HCT116 (cell line): ENCODE results near the gene VPS26A. TPM values are rescaled to one million over a fixed set of nuclear protein-coding genes. Genes with fewer than 3 reads are reported as not detected.

Experiments
- ATAC-seq: fragments of 200-7000 bp; cut with Tn5 transposase; 2 replicates; pipeline ENCODE4 v1.9.1; 2020; ENCODE audit warnings: mild to moderate bottlenecking, moderate library complexity
- BruUV-seq: library from RNA; stranded (reverse); fragments of 400-500 nt; replicated peaks from 2 replicates; lab custom pipeline; 2021; lab: Mats Ljungman, UMichigan
- CTCF ChIA-PET: fragments of 300-600 bp; sonication (Branson Sonifier 250); formaldehyde crosslinking; loops from one replicate; lab custom pipeline; 2021; ENCODE audit warnings: antibody characterized with exemption; lab: Charles Lee
- POLR2A ChIA-PET: fragments of 300-600, 350-600 bp; sonication (Branson Sonifier 250); formaldehyde crosslinking; loops from one replicate; lab custom pipeline; 2021; ENCODE audit warnings: antibody characterized with exemption; lab: Charles Lee
- RAD21 ChIA-PET, 2 experiments: fragments of 300-600 bp; sonication (Branson Sonifier 250); formaldehyde crosslinking; loops; one replicate each; lab custom pipeline; 2023; ENCODE audit warnings: low total read pairs in 2 of 2; ENCODE audit not compliant: uncharacterized antibody in 2 of 2, unreplicated experiment in 2 of 2, low non-redundant PET in 1 of 2; lab: Charles Lee
- DNase-seq: peaks from one replicate; pipeline ENCODE4 v3.0.0-alpha.2; 2010; ENCODE audit warnings: low read depth, low spot score
- H2AFZ ChIP-seq: fragments of 200-600 bp; shearing (Covaris generic), sonication (generic); 2 replicates; pipeline ENCODE4 v1.6.1; 2017; ENCODE audit warnings: low read depth, mixed run types, mixed read lengths, antibody characterized with exemption, low read length; ENCODE audit not compliant: poor library complexity, severe bottlenecking
- H3K27ac ChIP-seq: 2 replicates; pipeline ENCODE4 v1.5.1; 2012; ENCODE audit warnings: low read depth, low read length
- H3K27me3 ChIP-seq: fragments of 200-600 bp; sonication (generic); 2 replicates; pipeline ENCODE4 v1.6.1; 2016; ENCODE audit warnings: mixed run types, low read length, mixed read lengths; ENCODE audit not compliant: insufficient read depth
- H3K36me3 ChIP-seq, 2 experiments: fragments of 200-500 bp in 1 of 2; fragments of 200-600 bp in 1 of 2; sonication (Bioruptor generic) in 1 of 2; sonication (generic) in 1 of 2; 2 replicates each; pipeline versions ENCODE4 v1.5.1 to v1.6.1; 2014 to 2016; ENCODE audit warnings: low read length in 2 of 2, inconsistent platforms in 1 of 2, mixed read lengths in 1 of 2, mixed run types in 1 of 2; ENCODE audit not compliant: insufficient read depth in 2 of 2, control insufficient read depth in 1 of 2
- H3K4me1 ChIP-seq, 2 experiments: fragments of 200-600 bp in 1 of 2; sonication (generic) in 1 of 2; 2 replicates each; pipeline versions ENCODE4 v1.5.1 to v1.6.1; 2012 to 2017; ENCODE audit warnings: low read length in 2 of 2, inconsistent platforms in 1 of 2, mild to moderate bottlenecking in 1 of 2, mixed read lengths in 1 of 2, mixed run types in 1 of 2, moderate library complexity in 1 of 2; ENCODE audit not compliant: insufficient read depth in 2 of 2, control insufficient read depth in 1 of 2
- H3K4me2 ChIP-seq: fragments of 200-600 bp; sonication (generic); 2 replicates; pipeline ENCODE4 v1.6.1; 2017; ENCODE audit warnings: mixed run types, low read length, mixed read lengths
- H3K4me3 ChIP-seq, 2 experiments: fragments of 200-600 bp in 1 of 2; sonication (generic) in 1 of 2; replicated peaks in 1 of 2; 2 replicates each; pipeline ENCODE4 v1.5.1; 2011 to 2016; ENCODE audit warnings: low read length in 2 of 2, control low read depth in 1 of 2, low read depth in 1 of 2, mild to moderate bottlenecking in 1 of 2, mixed read lengths in 1 of 2, mixed run types in 1 of 2
- H3K79me2 ChIP-seq: fragments of 200-600 bp; sonication (generic); 2 replicates; pipeline ENCODE4 v1.6.1; 2017; ENCODE audit warnings: mild to moderate bottlenecking, mixed run types, low read length, moderate library complexity, mixed read lengths; ENCODE audit not compliant: insufficient read depth
- H3K9ac ChIP-seq: fragments of 200-600 bp; sonication (generic); 2 replicates; pipeline ENCODE4 v1.6.1; 2016; ENCODE audit warnings: low read length, mixed read lengths
- H3K9me2 ChIP-seq: fragments of 200-600 bp; sonication (generic), shearing (Covaris generic); 2 replicates; pipeline ENCODE4 v1.6.1; 2017; ENCODE audit warnings: mixed run types, mild to moderate bottlenecking, moderate library complexity; ENCODE audit not compliant: insufficient read depth
- H3K9me3 ChIP-seq, 2 experiments: fragments of 200-500 bp in 1 of 2; fragments of 200-600 bp in 1 of 2; sonication (Bioruptor generic) in 1 of 2; sonication (generic) in 1 of 2; 2 replicates each; pipeline ENCODE4 v1.6.1; 2014 to 2017; ENCODE audit warnings: low read length in 2 of 2, mixed read lengths in 2 of 2, inconsistent platforms in 1 of 2, low read depth in 1 of 2, mild to moderate bottlenecking in 1 of 2, mixed run types in 1 of 2, moderate library complexity in 1 of 2; ENCODE audit not compliant: control insufficient read depth in 1 of 2, insufficient read depth in 1 of 2
- H4K20me1 ChIP-seq: fragments of 200-600 bp; sonication (generic), shearing (Covaris generic); 2 replicates; pipeline ENCODE4 v1.6.1; 2017; ENCODE audit warnings: mixed run types, mild to moderate bottlenecking, moderate library complexity; ENCODE audit not compliant: insufficient read depth
- CBX3 ChIP-seq: IDR thresholded peaks from 2 replicates; pipeline ENCODE4 v1.6.1; 2012; ENCODE audit warnings: low read depth
- EGR1 ChIP-seq: IDR thresholded peaks from 2 replicates; pipeline ENCODE4 v1.6.1; 2012; ENCODE audit warnings: low read depth
- ELF1 ChIP-seq: IDR thresholded peaks from 2 replicates; pipeline ENCODE4 v1.6.1; 2012; ENCODE audit warnings: low read depth, borderline replicate concordance
- FOSL1 ChIP-seq: IDR thresholded peaks from 2 replicates; pipeline ENCODE4 v1.6.1; 2012; ENCODE audit warnings: low read depth
- JUND ChIP-seq: IDR thresholded peaks from 2 replicates; pipeline ENCODE4 v1.6.1; 2012
- MAX ChIP-seq: IDR thresholded peaks from 2 replicates; pipeline ENCODE4 v1.6.1; 2012
- POLR2A ChIP-seq: IDR thresholded peaks from 2 replicates; pipeline ENCODE4 v1.7.0; 2011; ENCODE audit warnings: borderline replicate concordance; ENCODE audit not compliant: insufficient read depth, insufficient read length; ENCODE audit errors: extremely low read depth
- RAD21 ChIP-seq: IDR thresholded peaks from 2 replicates; pipeline ENCODE4 v1.6.1; 2012; ENCODE audit warnings: low read depth, mild to moderate bottlenecking
- TCF7L2 ChIP-seq: IDR thresholded peaks from 2 replicates; pipeline ENCODE4 v1.7.0; 2011; ENCODE audit warnings: borderline replicate concordance, inconsistent platforms; ENCODE audit not compliant: insufficient read depth, insufficient read length; ENCODE audit errors: extremely low read depth
- ZFX ChIP-seq: fragments of 450-650 bp; IDR thresholded peaks from 2 replicates; pipeline ENCODE4 v1.6.1; 2017
- intact Hi-C: fragments of 100-400 bp; cut with micrococcal nuclease; formaldehyde crosslinking; loops from 2 replicates; pipeline ENCODE4 v1.10.0; 2022
- total RNA-seq: library from RNA; stranded (reverse); gene quantifications from one replicate; pipeline ENCODE4 v1.2.1, GENCODE V29; 2021; ENCODE audit not compliant: unreplicated experiment
- TF ChIP-seq, protein P1 (sequence below): IDR thresholded peaks from 2 replicates; pipeline ENCODE4 v1.6.1; 2011; ENCODE audit warnings: mild to moderate bottlenecking, low read length, moderate library complexity; ENCODE audit not compliant: insufficient replicate concordance; ENCODE audit errors: extremely low read depth

The VPS26A gene
- total RNA-seq, 1 experiment from 2014 or later, result 65.1 TPM

DNA sequence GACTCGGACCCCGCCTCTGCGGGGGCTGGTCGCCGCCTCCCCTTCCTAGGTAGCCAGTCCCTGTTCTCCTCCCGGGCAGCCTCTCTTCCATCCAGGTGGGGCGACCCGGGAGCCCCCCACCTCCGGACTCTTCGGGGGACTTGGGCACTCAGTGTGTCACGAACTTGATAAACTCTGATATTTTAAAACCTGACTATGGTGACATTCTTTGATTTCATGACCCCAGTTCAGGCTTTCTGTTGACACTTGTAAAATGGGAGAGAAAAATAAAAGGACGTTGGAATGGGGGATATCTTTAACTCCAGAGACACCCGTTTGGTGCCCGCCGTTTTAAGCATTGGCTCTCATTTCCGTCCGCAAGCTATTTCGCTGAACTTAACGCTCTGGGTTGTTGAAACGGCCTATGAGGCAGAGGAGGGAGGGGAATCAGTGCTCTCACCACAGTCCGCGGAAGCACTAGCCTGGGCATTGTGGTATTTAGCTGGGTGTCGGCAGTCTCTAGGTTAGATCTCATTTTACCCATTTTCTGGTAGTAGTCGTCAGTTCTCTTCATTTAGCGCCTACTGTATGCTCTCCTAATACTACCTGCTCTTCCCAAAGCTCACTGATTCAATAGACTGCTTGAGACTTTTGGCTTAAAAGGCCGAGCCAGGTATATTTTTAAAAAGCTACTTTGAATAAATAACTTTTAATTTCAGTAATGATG lies 738 bp downstream of the VPS26A start:
- Histone ChIP-seq H4K20me1 (no peaks in the 10 kb centered on the region), H3K9me2 (no peaks in the 10 kb centered on the region), H2AFZ (no peak overlapping the region), H3K4me3 (peak overlapping the region; percentile 68 to 84), H3K27ac (peak overlapping the region; percentile 75), H3K36me3 (no peaks in the 10 kb centered on the region), H3K9me3 (no peaks in the 10 kb centered on the region), H3K27me3 (no peaks in the 10 kb centered on the region), H3K79me2 (peaks cover 56% of the 10 kb centered on the region), H3K4me1 (peaks cover 6 to 14% of the 10 kb centered on the region in 2 experiments; a peak in 3 of 4 replicates), H3K9ac (peak overlapping the region; percentile 83), H3K4me2 (peak overlapping the region; percentile 95)
- CTCF ChIA-PET, result interaction anchor here (0.6 kb wide), 1 partner anchor 98 kb away, joined by 3 read pairs; no protein-coding TSS in a partner anchor
- BruUV-seq, result TSS peak; percentile 74
- POLR2A ChIA-PET, result no interaction called here
- RAD21 ChIA-PET, result no interaction called here
- ATAC-seq, result peak; percentile 45
- TF ChIP-seq ZFX (0 out of 2 replicates have a peak, but pooled peaks have one; percentile 58), POLR2A (no peak)
- intact Hi-C loops, result loop anchor here (5.0 kb wide), 1 partner anchor 317 kb away; no protein-coding TSS in a partner anchor
- DNase-seq, result peak; percentile 26

GRCh38 chr10:69125554-69125953 lies 1.6 kb downstream of the VPS26A start:
- RAD21 ChIA-PET, result no interaction called here
- POLR2A ChIA-PET, result no interaction called here
- Histone ChIP-seq H3K36me3 (no peaks in the 10 kb centered on the region), H2AFZ (no peak overlapping the region), H3K4me1 (peaks cover 6 to 14% of the 10 kb centered on the region in 2 experiments; a peak in 3 of 4 replicates), H3K9me3 (no peaks in the 10 kb centered on the region), H3K27ac (no peak overlapping the region; the same call in 1 of the 2 replicates), H4K20me1 (0 out of 2 replicates have a peak, but pooled peaks cover 6% of the 10 kb centered on the region), H3K4me2 (peak overlapping the region; percentile 95), H3K9ac (peak overlapping the region; percentile 83), H3K27me3 (no peaks in the 10 kb centered on the region), H3K4me3 (peak overlapping the region; percentile 68 to 84), H3K9me2 (no peaks in the 10 kb centered on the region), H3K79me2 (peaks cover 64% of the 10 kb centered on the region)
- no TSS peak for BruUV-seq
- no peak for DNase-seq
- CTCF ChIA-PET, result no interaction called here
- TF ChIP-seq CBX3, result no peak
- no peak for TF ChIP-seq RAD21
- no peak for TF ChIP-seq EGR1
- TF ChIP-seq MAX, result no peak
- no peak for TF ChIP-seq ELF1
- TF ChIP-seq FOSL1, result no peak
- TF ChIP-seq, protein P1, sequence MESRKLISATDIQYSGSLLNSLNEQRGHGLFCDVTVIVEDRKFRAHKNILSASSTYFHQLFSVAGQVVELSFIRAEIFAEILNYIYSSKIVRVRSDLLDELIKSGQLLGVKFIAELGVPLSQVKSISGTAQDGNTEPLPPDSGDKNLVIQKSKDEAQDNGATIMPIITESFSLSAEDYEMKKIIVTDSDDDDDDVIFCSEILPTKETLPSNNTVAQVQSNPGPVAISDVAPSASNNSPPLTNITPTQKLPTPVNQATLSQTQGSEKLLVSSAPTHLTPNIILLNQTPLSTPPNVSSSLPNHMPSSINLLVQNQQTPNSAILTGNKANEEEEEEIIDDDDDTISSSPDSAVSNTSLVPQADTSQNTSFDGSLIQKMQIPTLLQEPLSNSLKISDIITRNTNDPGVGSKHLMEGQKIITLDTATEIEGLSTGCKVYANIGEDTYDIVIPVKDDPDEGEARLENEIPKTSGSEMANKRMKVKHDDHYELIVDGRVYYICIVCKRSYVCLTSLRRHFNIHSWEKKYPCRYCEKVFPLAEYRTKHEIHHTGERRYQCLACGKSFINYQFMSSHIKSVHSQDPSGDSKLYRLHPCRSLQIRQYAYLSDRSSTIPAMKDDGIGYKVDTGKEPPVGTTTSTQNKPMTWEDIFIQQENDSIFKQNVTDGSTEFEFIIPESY, result no peak
- TF ChIP-seq JUND, result no peak
- no peak for TF ChIP-seq TCF7L2
- intact Hi-C loops, result no loop called here
- ATAC-seq, result no peak
